HepG2 (cell line): ENCODE data around the gene USP34. TPM values are rescaled to one million over a fixed set of nuclear protein-coding genes. Genes with fewer than 3 reads are reported as not detected.
A peak's percentile ranks its signal among the peaks of the same experiment; 100 is the strongest.

Source experiments
- ATF4 ChIP-seq, 2 experiments: fragments of 450-650 bp in 1 of 2; sonication (generic) in 1 of 2; formaldehyde crosslinking; IDR thresholded peaks; 2 replicates each; pipeline versions ENCODE4 v1.5.0 to v1.8.0; 2020 to 2022; ENCODE audit warnings: mild to moderate bottlenecking in 1 of 2, missing genetic modification reagents in 1 of 2
- CEBPZ ChIP-seq: IDR thresholded peaks from 2 replicates; pipeline ENCODE4 v1.6.1; 2012; ENCODE audit warnings: low read length, improper control_type of control experiment
- E2F1 ChIP-seq: sonication (generic); formaldehyde crosslinking; IDR thresholded peaks from 2 replicates; pipeline ENCODE4 v1.5.0; 2020; ENCODE audit warnings: missing genetic modification reagents
- EEA1 ChIP-seq: sonication (generic); formaldehyde crosslinking; IDR thresholded peaks from 2 replicates; pipeline ENCODE4 v1.5.1; 2020; ENCODE audit warnings: mild to moderate bottlenecking, missing genetic modification reagents, borderline replicate concordance
- GPN1 ChIP-seq: sonication (generic); formaldehyde crosslinking; IDR thresholded peaks from 2 replicates; pipeline ENCODE4 v1.5.1; 2020; ENCODE audit warnings: missing genetic modification reagents, borderline replicate concordance
- GTF2F1 ChIP-seq: fragments of 150-350 bp; IDR thresholded peaks from 2 replicates; pipeline ENCODE4 v1.6.1; 2014; ENCODE audit warnings: low read length
- PAX8 ChIP-seq: sonication (generic); formaldehyde crosslinking; IDR thresholded peaks from 2 replicates; pipeline ENCODE4 v1.8.0; 2022; ENCODE audit warnings: mild to moderate bottlenecking, missing genetic modification reagents, borderline replicate concordance
- ZBTB14 ChIP-seq: sonication (generic); formaldehyde crosslinking; IDR thresholded peaks from 2 replicates; pipeline ENCODE4 v1.4.0; 2020; ENCODE audit warnings: missing genetic modification reagents
- ZFP41 ChIP-seq: sonication (generic); formaldehyde crosslinking; IDR thresholded peaks from 2 replicates; pipeline ENCODE4 v1.4.0; 2020; ENCODE audit warnings: mild to moderate bottlenecking, missing genetic modification reagents, borderline replicate concordance
- ZNF235 ChIP-seq: sonication (generic); formaldehyde crosslinking; IDR thresholded peaks from 2 replicates; pipeline ENCODE4 v1.8.1; 2023; ENCODE audit warnings: mild to moderate bottlenecking, missing genetic modification reagents, borderline replicate concordance
- ZNF256 ChIP-seq: sonication (generic); formaldehyde crosslinking; conservative IDR thresholded peaks from 2 replicates; pipeline ENCODE4 v1.4.0; 2020; ENCODE audit warnings: missing genetic modification reagents
- ZNF577 ChIP-seq: sonication (generic); formaldehyde crosslinking; IDR thresholded peaks from 2 replicates; pipeline ENCODE4 v1.4.0; 2020; ENCODE audit warnings: mild to moderate bottlenecking, low read depth, missing genetic modification reagents, borderline replicate concordance
- ZNF619 ChIP-seq: sonication (generic); formaldehyde crosslinking; IDR thresholded peaks from 2 replicates; pipeline ENCODE4 v1.4.0; 2020; ENCODE audit warnings: mild to moderate bottlenecking, missing genetic modification reagents
- ZNF687 ChIP-seq: sonication (generic); formaldehyde crosslinking; IDR thresholded peaks from 2 replicates; pipeline ENCODE4 v1.5.1; 2020; ENCODE audit warnings: mild to moderate bottlenecking, missing genetic modification reagents, moderate library complexity
- ZNF710 ChIP-seq: sonication (generic); formaldehyde crosslinking; IDR thresholded peaks from 2 replicates; pipeline ENCODE4 v1.5.0; 2020; ENCODE audit warnings: mild to moderate bottlenecking, missing genetic modification reagents, borderline replicate concordance
- polyA plus RNA-seq, 8 experiments: library from polyadenylated mRNA; depleted of rRNA in 3 of 8; stranded (reverse) in 7 of 8; unstranded in 1 of 8; fragments of >200 nt; fragmentation: Illumina TruSeq in 4 of 8; extraction: Trizol in 4 of 8; gene quantifications; 2 replicates each; pipeline versions ENCODE4 v1.2.1 to v1.2.3, GENCODE V29; 2011 to 2016; ENCODE audit warnings: low read depth in 4 of 8, missing spikeins in 1 of 8, mixed read lengths in 1 of 8; ENCODE audit not compliant: insufficient read depth in 1 of 8
- total RNA-seq, 5 experiments: library from RNA; depleted of rRNA; stranded (reverse); fragments of >200 nt; fragmentation: Illumina TruSeq; extraction: Trizol; gene quantifications; 2 replicates each; pipeline ENCODE4 v1.2.3, GENCODE V29; 2016; ENCODE audit warnings: low read depth in 1 of 5

The USP34 gene
- total and polyA plus RNA-seq, 2 of the 13 experiments (the other 11 are each of a cell fraction or from before 2014, with no cell fraction given): 99.2 to 100 TPM

GRCh38 chr2:61426267-61426897 is 44.5 kb downstream of the USP34 start (continued):
- no peak for TF ChIP-seq ZBTB14 (CRISPR knock-in tag)
- TF ChIP-seq ZNF687 (CRISPR knock-in tag): peak; percentile 28
- no peak for TF ChIP-seq EEA1 (CRISPR knock-in tag)
- no peak for TF ChIP-seq PAX8 (CRISPR knock-in tag)
- TF ChIP-seq ZNF710 (CRISPR knock-in tag): no peak
- no peak for TF ChIP-seq ZNF577 (CRISPR knock-in tag)
- no peak for TF ChIP-seq ZNF235 (CRISPR knock-in tag)
- TF ChIP-seq GTF2F1: no peak; the same call in 1 of the 2 replicates
- no peak for TF ChIP-seq GPN1
- TF ChIP-seq ATF4 (CRISPR knock-in tag; IDR thresholded peaks at IDR 0.05): no peak
- no peak for TF ChIP-seq ZFP41 (CRISPR knock-in tag)
- TF ChIP-seq E2F1 (CRISPR knock-in tag): no peak
- TF ChIP-seq CEBPZ: no peak
- TF ChIP-seq ZNF256 (CRISPR knock-in tag): no peak
- TF ChIP-seq ZNF619 (CRISPR knock-in tag): no peak
